HepG2 (cell line): ENCODE results near the gene CIART. TPM values are rescaled to one million over a fixed set of nuclear protein-coding genes. Genes with fewer than 3 reads are reported as not detected.

Experiments used
- BORCS8-MEF2B ChIP-seq: sonication (generic); formaldehyde crosslinking; IDR thresholded peaks from 2 replicates; pipeline ENCODE4 v1.8.0; 2022; ENCODE audit warnings: mild to moderate bottlenecking, missing genetic modification reagents
- HMGXB4 ChIP-seq, 2 experiments: sonication (generic) in 1 of 2; formaldehyde crosslinking in 1 of 2; IDR thresholded peaks; 2 replicates each; pipeline versions ENCODE4 v1.4.0 to v1.6.1; 2018 to 2020; ENCODE audit warnings: missing genetic modification reagents in 2 of 2, borderline replicate concordance in 1 of 2, low read depth in 1 of 2, mild to moderate bottlenecking in 1 of 2, missing biosample characterization in 1 of 2
- HNRNPUL1 ChIP-seq: fragments of 200-400 bp; formaldehyde crosslinking; IDR thresholded peaks from 2 replicates; pipeline ENCODE4 v1.6.1; 2017; ENCODE audit warnings: low read depth, mild to moderate bottlenecking, low read length, moderate library complexity
- NBN ChIP-seq: fragments of 450-650 bp; conservative IDR thresholded peaks from 2 replicates; pipeline ENCODE4 v1.6.1; 2017
- NFE2L2 ChIP-seq: fragments of 150-350 bp; IDR thresholded peaks from 2 replicates; pipeline ENCODE4 v1.6.1; 2014; ENCODE audit warnings: low read length
- NPAS2 ChIP-seq: sonication (generic); formaldehyde crosslinking; IDR thresholded peaks from 2 replicates; pipeline ENCODE4 v1.8.0; 2022; ENCODE audit warnings: mild to moderate bottlenecking, missing genetic modification reagents, borderline replicate concordance
- PITX1 ChIP-seq: sonication (generic); formaldehyde crosslinking; IDR thresholded peaks from 2 replicates; pipeline ENCODE4 v1.5.1; 2020; ENCODE audit warnings: mild to moderate bottlenecking, missing genetic modification reagents
- RNF219 ChIP-seq: sonication (generic); formaldehyde crosslinking; IDR thresholded peaks from 2 replicates; pipeline ENCODE4 v1.5.0; 2020; ENCODE audit warnings: mild to moderate bottlenecking, missing genetic modification reagents
- SIN3B ChIP-seq: fragments of 150-350 bp; IDR thresholded peaks from 2 replicates; pipeline ENCODE4 v1.6.1; 2014; ENCODE audit warnings: low read length
- THAP8 ChIP-seq: sonication (generic); formaldehyde crosslinking; IDR thresholded peaks from 2 replicates; pipeline ENCODE4 v1.5.1; 2020; ENCODE audit warnings: missing genetic modification reagents, mild to moderate bottlenecking, borderline replicate concordance
- ZNF235 ChIP-seq: sonication (generic); formaldehyde crosslinking; IDR thresholded peaks from 2 replicates; pipeline ENCODE4 v1.8.1; 2023; ENCODE audit warnings: mild to moderate bottlenecking, missing genetic modification reagents, borderline replicate concordance
- ZNF276 ChIP-seq: sonication (generic); formaldehyde crosslinking; IDR thresholded peaks from 2 replicates; pipeline ENCODE4 v1.4.0; 2020; ENCODE audit warnings: mild to moderate bottlenecking, low read depth, missing genetic modification reagents
- ZNF333 ChIP-seq: sonication (generic); formaldehyde crosslinking; IDR thresholded peaks from 2 replicates; pipeline ENCODE4 v1.4.0; 2020; ENCODE audit warnings: mild to moderate bottlenecking, missing genetic modification reagents, borderline replicate concordance
- ZNF563 ChIP-seq: sonication (generic); formaldehyde crosslinking; IDR thresholded peaks from 2 replicates; pipeline ENCODE4 v1.8.0; 2022; ENCODE audit warnings: mild to moderate bottlenecking, moderate library complexity, missing genetic modification reagents
- ZNF629 ChIP-seq: sonication (generic); formaldehyde crosslinking; conservative IDR thresholded peaks from 2 replicates; pipeline ENCODE4 v1.5.0; 2020; ENCODE audit warnings: missing genetic modification reagents
- ZNF710 ChIP-seq: sonication (generic); formaldehyde crosslinking; IDR thresholded peaks from 2 replicates; pipeline ENCODE4 v1.5.0; 2020; ENCODE audit warnings: mild to moderate bottlenecking, missing genetic modification reagents, borderline replicate concordance
- ZSCAN5A ChIP-seq: sonication (generic); formaldehyde crosslinking; IDR thresholded peaks from 2 replicates; pipeline ENCODE4 v1.8.0; 2022; ENCODE audit warnings: mild to moderate bottlenecking, missing genetic modification reagents, borderline replicate concordance
- ZZZ3 ChIP-seq: sonication (generic); formaldehyde crosslinking; IDR thresholded peaks from 2 replicates; pipeline ENCODE4 v1.4.0; 2020; ENCODE audit warnings: missing genetic modification reagents, mild to moderate bottlenecking, borderline replicate concordance
- polyA plus RNA-seq, 8 experiments: library from polyadenylated mRNA; depleted of rRNA in 3 of 8; stranded (reverse) in 7 of 8; unstranded in 1 of 8; fragments of >200 nt; fragmentation: Illumina TruSeq in 4 of 8; extraction: Trizol in 4 of 8; gene quantifications; 2 replicates each; pipeline versions ENCODE4 v1.2.1 to v1.2.3, GENCODE V29; 2011 to 2016; ENCODE audit warnings: low read depth in 4 of 8, missing spikeins in 1 of 8, mixed read lengths in 1 of 8; ENCODE audit not compliant: insufficient read depth in 1 of 8
- total RNA-seq, 5 experiments: library from RNA; depleted of rRNA; stranded (reverse); fragments of >200 nt; fragmentation: Illumina TruSeq; extraction: Trizol; gene quantifications; 2 replicates each; pipeline ENCODE4 v1.2.3, GENCODE V29; 2016; ENCODE audit warnings: low read depth in 1 of 5

The CIART gene
- total and polyA plus RNA-seq, 2 of the 13 experiments (the other 11 are each of a cell fraction or from before 2014, with no cell fraction given): 0.58 TPM; not detected in 1

GRCh38 chr1:150293433-150294253 is 11.3 kb downstream of the CIART start, which contains the start of gene MRPS21 (continued):
- TF ChIP-seq BORCS8-MEF2B (peak; percentile 56; the same call in 1 of the 2 replicates), HNRNPUL1 (no peak), NPAS2 (no peak), HMGXB4 (CRISPR knock-in tag; IDR thresholded peaks at IDR 0.05; ENCODE audit: borderline replicate concordance in 1 of 2, low read depth in 1 of 2) (peak; percentile 75 to 76; a peak in 3 of 4 replicates), NFE2L2 (peak; percentile 35; the same call in 1 of the 2 replicates), ZNF710 (no peak), ZNF629 (CRISPR knock-in tag) (no peak), THAP8 (no peak), ZSCAN5A (CRISPR knock-in tag) (no peak), ZNF235 (CRISPR knock-in tag) (no peak), ZNF276 (CRISPR knock-in tag) (no peak), ZNF563 (CRISPR knock-in tag) (peak; percentile 91), RNF219 (CRISPR knock-in tag) (no peak), PITX1 (peak; percentile 54; the same call in 1 of the 2 replicates), ZZZ3 (CRISPR knock-in tag) (peak; percentile 51; the same call in 1 of the 2 replicates), ZNF333 (CRISPR knock-in tag) (no peak), SIN3B (peak; percentile 75), NBN (no peak)
